ENCODE measurements around the gene PLAAT2. TPM values are rescaled to one million over a fixed set of nuclear protein-coding genes. Genes with fewer than 3 reads are reported as not detected.

The PLAAT2 gene
- total and polyA plus RNA-seq, 2 of the 13 experiments (the other 11 are each of a cell fraction or from before 2014, with no cell fraction given): 0.22 TPM; not detected in 1

DNA sequence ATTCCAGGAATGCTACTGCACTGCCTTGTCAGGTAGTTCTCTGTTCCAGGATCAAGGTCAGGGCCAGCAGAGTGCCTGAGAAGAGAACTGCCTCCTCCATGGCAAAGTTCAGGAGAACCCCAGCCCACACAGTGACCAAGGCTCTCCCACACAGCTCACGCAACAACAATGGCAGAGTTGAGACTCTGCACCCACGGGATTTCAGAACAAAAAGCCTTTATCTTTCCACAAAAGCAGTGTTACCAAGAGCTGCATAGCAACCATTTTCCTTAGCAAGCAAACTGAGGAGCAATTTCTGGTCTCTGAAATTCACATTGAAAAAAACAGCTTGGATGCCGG, 40.0 kb upstream of the PLAAT2 start (continued):
- peak; percentile 21 for TF ChIP-seq YY1 (IDR thresholded peaks at IDR 0.05; ENCODE audit: insufficient read depth, insufficient replicate concordance, low read depth, low read length)
- TF ChIP-seq ZNF766 (CRISPR knock-in tag; IDR thresholded peaks at IDR 0.05; ENCODE audit: borderline replicate concordance): no peak
- TF ChIP-seq IRF1 (CRISPR knock-in tag; IDR thresholded peaks at IDR 0.05; ENCODE audit: low read depth): no peak
- TF ChIP-seq PBX3 (CRISPR knock-in tag; IDR thresholded peaks at IDR 0.05; ENCODE audit: borderline replicate concordance): no peak
- TF ChIP-seq WIZ (CRISPR knock-in tag; IDR thresholded peaks at IDR 0.05): no peak
- no peak for TF ChIP-seq ZNF589 (CRISPR knock-in tag; conservative IDR thresholded peaks at IDR 0.05)
- no peak for TF ChIP-seq CCDC6 (CRISPR knock-in tag; IDR thresholded peaks at IDR 0.05)
- TF ChIP-seq ZNF484 (CRISPR knock-in tag; IDR thresholded peaks at IDR 0.05; ENCODE audit: borderline replicate concordance, low read depth): no peak
- TF ChIP-seq, protein P1, sequence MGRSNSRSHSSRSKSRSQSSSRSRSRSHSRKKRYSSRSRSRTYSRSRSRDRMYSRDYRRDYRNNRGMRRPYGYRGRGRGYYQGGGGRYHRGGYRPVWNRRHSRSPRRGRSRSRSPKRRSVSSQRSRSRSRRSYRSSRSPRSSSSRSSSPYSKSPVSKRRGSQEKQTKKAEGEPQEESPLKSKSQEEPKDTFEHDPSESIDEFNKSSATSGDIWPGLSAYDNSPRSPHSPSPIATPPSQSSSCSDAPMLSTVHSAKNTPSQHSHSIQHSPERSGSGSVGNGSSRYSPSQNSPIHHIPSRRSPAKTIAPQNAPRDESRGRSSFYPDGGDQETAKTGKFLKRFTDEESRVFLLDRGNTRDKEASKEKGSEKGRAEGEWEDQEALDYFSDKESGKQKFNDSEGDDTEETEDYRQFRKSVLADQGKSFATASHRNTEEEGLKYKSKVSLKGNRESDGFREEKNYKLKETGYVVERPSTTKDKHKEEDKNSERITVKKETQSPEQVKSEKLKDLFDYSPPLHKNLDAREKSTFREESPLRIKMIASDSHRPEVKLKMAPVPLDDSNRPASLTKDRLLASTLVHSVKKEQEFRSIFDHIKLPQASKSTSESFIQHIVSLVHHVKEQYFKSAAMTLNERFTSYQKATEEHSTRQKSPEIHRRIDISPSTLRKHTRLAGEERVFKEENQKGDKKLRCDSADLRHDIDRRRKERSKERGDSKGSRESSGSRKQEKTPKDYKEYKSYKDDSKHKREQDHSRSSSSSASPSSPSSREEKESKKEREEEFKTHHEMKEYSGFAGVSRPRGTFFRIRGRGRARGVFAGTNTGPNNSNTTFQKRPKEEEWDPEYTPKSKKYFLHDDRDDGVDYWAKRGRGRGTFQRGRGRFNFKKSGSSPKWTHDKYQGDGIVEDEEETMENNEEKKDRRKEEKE (IDR thresholded peaks at IDR 0.05): no peak
- TF ChIP-seq MAFK (conservative IDR thresholded peaks at IDR 0.05 in 1 of 2, IDR thresholded peaks at IDR 0.05 in 1 of 2; ENCODE audit: low read length in 2 of 2): peak; percentile 21 to 23; a peak in 1 of 4 replicates
- no peak for TF ChIP-seq ZFP41 (CRISPR knock-in tag; IDR thresholded peaks at IDR 0.05; ENCODE audit: borderline replicate concordance)
- TF ChIP-seq, protein P2, sequence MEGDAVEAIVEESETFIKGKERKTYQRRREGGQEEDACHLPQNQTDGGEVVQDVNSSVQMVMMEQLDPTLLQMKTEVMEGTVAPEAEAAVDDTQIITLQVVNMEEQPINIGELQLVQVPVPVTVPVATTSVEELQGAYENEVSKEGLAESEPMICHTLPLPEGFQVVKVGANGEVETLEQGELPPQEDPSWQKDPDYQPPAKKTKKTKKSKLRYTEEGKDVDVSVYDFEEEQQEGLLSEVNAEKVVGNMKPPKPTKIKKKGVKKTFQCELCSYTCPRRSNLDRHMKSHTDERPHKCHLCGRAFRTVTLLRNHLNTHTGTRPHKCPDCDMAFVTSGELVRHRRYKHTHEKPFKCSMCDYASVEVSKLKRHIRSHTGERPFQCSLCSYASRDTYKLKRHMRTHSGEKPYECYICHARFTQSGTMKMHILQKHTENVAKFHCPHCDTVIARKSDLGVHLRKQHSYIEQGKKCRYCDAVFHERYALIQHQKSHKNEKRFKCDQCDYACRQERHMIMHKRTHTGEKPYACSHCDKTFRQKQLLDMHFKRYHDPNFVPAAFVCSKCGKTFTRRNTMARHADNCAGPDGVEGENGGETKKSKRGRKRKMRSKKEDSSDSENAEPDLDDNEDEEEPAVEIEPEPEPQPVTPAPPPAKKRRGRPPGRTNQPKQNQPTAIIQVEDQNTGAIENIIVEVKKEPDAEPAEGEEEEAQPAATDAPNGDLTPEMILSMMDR (CRISPR knock-in tag; IDR thresholded peaks at IDR 0.05): no peak
- no peak for TF ChIP-seq POLR2G (IDR thresholded peaks at IDR 0.05; ENCODE audit: low read depth, low read length)
- no peak for TF ChIP-seq TP53 (CRISPR knock-in tag; conservative IDR thresholded peaks at IDR 0.05)
- no peak for TF ChIP-seq SRY (CRISPR knock-in tag; IDR thresholded peaks at IDR 0.05)
- no peak; the same call in 1 of the 2 replicates for TF ChIP-seq ZNF292 (CRISPR knock-in tag; IDR thresholded peaks at IDR 0.05; ENCODE audit: borderline replicate concordance, low read depth)
- TF ChIP-seq, protein P3, sequence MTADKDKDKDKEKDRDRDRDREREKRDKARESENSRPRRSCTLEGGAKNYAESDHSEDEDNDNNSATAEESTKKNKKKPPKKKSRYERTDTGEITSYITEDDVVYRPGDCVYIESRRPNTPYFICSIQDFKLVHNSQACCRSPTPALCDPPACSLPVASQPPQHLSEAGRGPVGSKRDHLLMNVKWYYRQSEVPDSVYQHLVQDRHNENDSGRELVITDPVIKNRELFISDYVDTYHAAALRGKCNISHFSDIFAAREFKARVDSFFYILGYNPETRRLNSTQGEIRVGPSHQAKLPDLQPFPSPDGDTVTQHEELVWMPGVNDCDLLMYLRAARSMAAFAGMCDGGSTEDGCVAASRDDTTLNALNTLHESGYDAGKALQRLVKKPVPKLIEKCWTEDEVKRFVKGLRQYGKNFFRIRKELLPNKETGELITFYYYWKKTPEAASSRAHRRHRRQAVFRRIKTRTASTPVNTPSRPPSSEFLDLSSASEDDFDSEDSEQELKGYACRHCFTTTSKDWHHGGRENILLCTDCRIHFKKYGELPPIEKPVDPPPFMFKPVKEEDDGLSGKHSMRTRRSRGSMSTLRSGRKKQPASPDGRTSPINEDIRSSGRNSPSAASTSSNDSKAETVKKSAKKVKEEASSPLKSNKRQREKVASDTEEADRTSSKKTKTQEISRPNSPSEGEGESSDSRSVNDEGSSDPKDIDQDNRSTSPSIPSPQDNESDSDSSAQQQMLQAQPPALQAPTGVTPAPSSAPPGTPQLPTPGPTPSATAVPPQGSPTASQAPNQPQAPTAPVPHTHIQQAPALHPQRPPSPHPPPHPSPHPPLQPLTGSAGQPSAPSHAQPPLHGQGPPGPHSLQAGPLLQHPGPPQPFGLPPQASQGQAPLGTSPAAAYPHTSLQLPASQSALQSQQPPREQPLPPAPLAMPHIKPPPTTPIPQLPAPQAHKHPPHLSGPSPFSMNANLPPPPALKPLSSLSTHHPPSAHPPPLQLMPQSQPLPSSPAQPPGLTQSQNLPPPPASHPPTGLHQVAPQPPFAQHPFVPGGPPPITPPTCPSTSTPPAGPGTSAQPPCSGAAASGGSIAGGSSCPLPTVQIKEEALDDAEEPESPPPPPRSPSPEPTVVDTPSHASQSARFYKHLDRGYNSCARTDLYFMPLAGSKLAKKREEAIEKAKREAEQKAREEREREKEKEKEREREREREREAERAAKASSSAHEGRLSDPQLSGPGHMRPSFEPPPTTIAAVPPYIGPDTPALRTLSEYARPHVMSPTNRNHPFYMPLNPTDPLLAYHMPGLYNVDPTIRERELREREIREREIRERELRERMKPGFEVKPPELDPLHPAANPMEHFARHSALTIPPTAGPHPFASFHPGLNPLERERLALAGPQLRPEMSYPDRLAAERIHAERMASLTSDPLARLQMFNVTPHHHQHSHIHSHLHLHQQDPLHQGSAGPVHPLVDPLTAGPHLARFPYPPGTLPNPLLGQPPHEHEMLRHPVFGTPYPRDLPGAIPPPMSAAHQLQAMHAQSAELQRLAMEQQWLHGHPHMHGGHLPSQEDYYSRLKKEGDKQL (CRISPR knock-in tag; IDR thresholded peaks at IDR 0.05; ENCODE audit: low read depth): no peak
- TF ChIP-seq ZNF180 (CRISPR knock-in tag; IDR thresholded peaks at IDR 0.05; ENCODE audit: borderline replicate concordance, low read depth): no peak
